NT2/D1 (cell line): ENCODE data around the gene SYNPO2.

Experiments used
- SUZ12 ChIP-seq: IDR thresholded peaks from 2 replicates; pipeline ENCODE4 v1.6.1; 2011; ENCODE audit not compliant: insufficient read length, insufficient read depth; ENCODE audit errors: extremely low read depth
- YY1 ChIP-seq: IDR thresholded peaks from 2 replicates; pipeline ENCODE4 v1.6.1; 2011; ENCODE audit not compliant: insufficient read length, insufficient read depth
- ZNF274 ChIP-seq: IDR thresholded peaks from 2 replicates; pipeline ENCODE4 v1.6.1; 2011; ENCODE audit warnings: mild to moderate bottlenecking, low read depth, low read length

DNA sequence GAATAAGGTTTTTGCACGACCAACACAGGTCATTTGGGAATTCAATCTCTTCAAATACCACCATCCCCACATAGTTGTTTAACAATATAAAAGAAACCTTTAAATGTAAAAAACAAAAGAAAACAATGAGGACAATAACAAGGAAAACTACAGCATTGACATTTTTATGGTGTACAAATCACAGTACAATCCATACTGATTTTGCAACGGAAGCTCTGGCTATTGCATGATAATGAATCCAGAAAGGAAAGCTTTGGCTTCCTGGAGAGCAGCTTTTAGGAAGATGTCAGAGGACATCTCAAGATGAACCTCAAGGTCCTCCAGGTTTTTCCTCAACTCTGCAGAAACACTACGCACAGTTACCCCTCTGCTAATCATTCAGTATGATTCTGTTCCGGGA, 135.4 kb downstream of the SYNPO2 start:
- TF ChIP-seq YY1 (no peak), ZNF274 (no peak), SUZ12 (no peak)
